Ishikawa (cell line): ENCODE data around the gene PDZRN3.

Experiments
- EGR1 ChIP-seq: IDR thresholded peaks from 2 replicates; pipeline ENCODE4 v1.6.1; 2012
- EP300 ChIP-seq: IDR thresholded peaks from 2 replicates; pipeline ENCODE4 v1.6.1; 2012; ENCODE audit warnings: borderline replicate concordance
- FOXM1 ChIP-seq: IDR thresholded peaks from 2 replicates; pipeline ENCODE4 v1.6.1; 2012; ENCODE audit warnings: low read depth, borderline replicate concordance
- NFIC ChIP-seq: IDR thresholded peaks from 2 replicates; pipeline ENCODE4 v1.6.1; 2012
- RAD21 ChIP-seq: IDR thresholded peaks from 2 replicates; pipeline ENCODE4 v1.6.1; 2012; ENCODE audit warnings: low read depth
- TAF1 ChIP-seq: IDR thresholded peaks from 2 replicates; pipeline ENCODE4 v1.6.1; 2012; ENCODE audit warnings: low read depth, mild to moderate bottlenecking
- TCF12 ChIP-seq: IDR thresholded peaks from 2 replicates; pipeline ENCODE4 v1.6.1; 2012; ENCODE audit warnings: low read depth
- YY1 ChIP-seq: IDR thresholded peaks from 2 replicates; pipeline ENCODE4 v1.6.1; 2012; ENCODE audit warnings: low read depth
- ZBTB7A ChIP-seq: IDR thresholded peaks from 2 replicates; pipeline ENCODE4 v1.6.1; 2012; ENCODE audit warnings: low read depth
- TF ChIP-seq, protein P1 (sequence below): IDR thresholded peaks from 2 replicates; pipeline ENCODE4 v1.6.1; 2012; ENCODE audit warnings: low read depth, mild to moderate bottlenecking
- TF ChIP-seq, protein P2 (sequence below): IDR thresholded peaks from 2 replicates; pipeline ENCODE4 v1.6.1; 2012

DNA sequence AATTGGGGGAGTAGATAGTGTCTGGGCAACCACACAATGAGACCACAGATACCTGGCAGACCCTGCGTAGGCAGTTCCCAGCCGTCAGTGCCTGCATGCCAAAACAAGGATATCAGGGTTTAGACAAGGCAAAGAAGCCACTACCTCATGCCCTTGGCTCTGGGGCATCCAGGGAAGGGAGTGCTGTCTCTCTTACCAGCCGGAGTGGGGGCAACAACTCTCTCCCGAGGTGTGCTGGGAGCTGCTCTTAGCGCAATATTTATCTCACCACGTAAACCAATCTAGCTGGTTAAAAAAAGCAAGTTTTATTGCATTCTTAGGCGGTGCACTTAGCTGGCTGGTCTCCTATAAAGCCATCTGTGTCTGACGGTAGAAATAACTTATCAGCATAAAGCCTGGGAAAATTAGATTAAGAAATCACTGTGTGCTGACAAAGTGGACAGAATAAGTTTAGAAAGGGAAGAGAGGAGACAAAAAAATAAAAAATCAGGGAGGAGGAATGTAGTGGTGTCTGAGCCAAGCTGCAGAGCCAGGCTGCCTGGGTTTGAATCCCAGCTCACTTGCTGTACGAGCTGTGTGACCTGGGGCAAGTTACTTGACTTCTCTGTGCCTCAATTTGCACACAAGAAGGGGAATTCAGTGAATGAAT is 273.2 kb downstream of the PDZRN3 start:
- TF ChIP-seq, protein P1, sequence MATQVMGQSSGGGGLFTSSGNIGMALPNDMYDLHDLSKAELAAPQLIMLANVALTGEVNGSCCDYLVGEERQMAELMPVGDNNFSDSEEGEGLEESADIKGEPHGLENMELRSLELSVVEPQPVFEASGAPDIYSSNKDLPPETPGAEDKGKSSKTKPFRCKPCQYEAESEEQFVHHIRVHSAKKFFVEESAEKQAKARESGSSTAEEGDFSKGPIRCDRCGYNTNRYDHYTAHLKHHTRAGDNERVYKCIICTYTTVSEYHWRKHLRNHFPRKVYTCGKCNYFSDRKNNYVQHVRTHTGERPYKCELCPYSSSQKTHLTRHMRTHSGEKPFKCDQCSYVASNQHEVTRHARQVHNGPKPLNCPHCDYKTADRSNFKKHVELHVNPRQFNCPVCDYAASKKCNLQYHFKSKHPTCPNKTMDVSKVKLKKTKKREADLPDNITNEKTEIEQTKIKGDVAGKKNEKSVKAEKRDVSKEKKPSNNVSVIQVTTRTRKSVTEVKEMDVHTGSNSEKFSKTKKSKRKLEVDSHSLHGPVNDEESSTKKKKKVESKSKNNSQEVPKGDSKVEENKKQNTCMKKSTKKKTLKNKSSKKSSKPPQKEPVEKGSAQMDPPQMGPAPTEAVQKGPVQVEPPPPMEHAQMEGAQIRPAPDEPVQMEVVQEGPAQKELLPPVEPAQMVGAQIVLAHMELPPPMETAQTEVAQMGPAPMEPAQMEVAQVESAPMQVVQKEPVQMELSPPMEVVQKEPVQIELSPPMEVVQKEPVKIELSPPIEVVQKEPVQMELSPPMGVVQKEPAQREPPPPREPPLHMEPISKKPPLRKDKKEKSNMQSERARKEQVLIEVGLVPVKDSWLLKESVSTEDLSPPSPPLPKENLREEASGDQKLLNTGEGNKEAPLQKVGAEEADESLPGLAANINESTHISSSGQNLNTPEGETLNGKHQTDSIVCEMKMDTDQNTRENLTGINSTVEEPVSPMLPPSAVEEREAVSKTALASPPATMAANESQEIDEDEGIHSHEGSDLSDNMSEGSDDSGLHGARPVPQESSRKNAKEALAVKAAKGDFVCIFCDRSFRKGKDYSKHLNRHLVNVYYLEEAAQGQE, result no peak
- TF ChIP-seq EGR1, result no peak
- no peak for TF ChIP-seq YY1
- TF ChIP-seq RAD21, result no peak
- no peak for TF ChIP-seq EP300
- TF ChIP-seq ZBTB7A, result no peak
- no peak for TF ChIP-seq NFIC
- TF ChIP-seq, protein P2, sequence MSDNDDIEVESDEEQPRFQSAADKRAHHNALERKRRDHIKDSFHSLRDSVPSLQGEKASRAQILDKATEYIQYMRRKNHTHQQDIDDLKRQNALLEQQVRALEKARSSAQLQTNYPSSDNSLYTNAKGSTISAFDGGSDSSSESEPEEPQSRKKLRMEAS, result no peak
- TF ChIP-seq TAF1, result no peak
- no peak for TF ChIP-seq FOXM1
- TF ChIP-seq TCF12, result no peak
